HepG2 (cell line): Measurements from ENCODE around the gene PSMC3IP. TPM values are rescaled to one million over a fixed set of nuclear protein-coding genes. Genes with fewer than 3 reads are reported as not detected.

Experiments used
- HCFC1 ChIP-seq: fragments of 150-350 bp; IDR thresholded peaks from 2 replicates; pipeline ENCODE4 v1.6.1; 2014; ENCODE audit warnings: low read depth, low read length
- HMG20A ChIP-seq: IDR thresholded peaks from 2 replicates; pipeline ENCODE4 v1.6.1; 2016; ENCODE audit warnings: borderline replicate concordance
- HNF4G ChIP-seq, 2 experiments: sonication (generic) in 1 of 2; formaldehyde crosslinking in 1 of 2; IDR thresholded peaks; 2 replicates each; pipeline versions ENCODE4 v1.4.0 to v1.6.1; 2011 to 2020; ENCODE audit warnings: borderline replicate concordance in 2 of 2, low read depth in 2 of 2, mild to moderate bottlenecking in 2 of 2, low read length in 1 of 2, missing genetic modification reagents in 1 of 2, moderate library complexity in 1 of 2
- ISX ChIP-seq: sonication (generic); formaldehyde crosslinking; conservative IDR thresholded peaks from 2 replicates; pipeline ENCODE4 v1.5.0; 2020; ENCODE audit warnings: missing genetic modification reagents
- MAFG ChIP-seq: sonication (generic); formaldehyde crosslinking; IDR thresholded peaks from 2 replicates; pipeline ENCODE4 v1.5.1; 2020; ENCODE audit warnings: mild to moderate bottlenecking, missing genetic modification reagents
- MEF2D ChIP-seq: sonication (generic); formaldehyde crosslinking; IDR thresholded peaks from 2 replicates; pipeline ENCODE4 v1.5.1; 2020; ENCODE audit warnings: mild to moderate bottlenecking, missing genetic modification reagents
- PCBP1 ChIP-seq: fragments of 200-400 bp; formaldehyde crosslinking; IDR thresholded peaks from 2 replicates; pipeline ENCODE4 v1.6.1; 2017; ENCODE audit warnings: mild to moderate bottlenecking, low read depth, low read length, borderline replicate concordance
- PRDM15 ChIP-seq: sonication (generic); formaldehyde crosslinking; IDR thresholded peaks from 2 replicates; pipeline ENCODE4 v1.4.0; 2020; ENCODE audit warnings: missing genetic modification reagents
- RFX3 ChIP-seq: IDR thresholded peaks from 2 replicates; pipeline ENCODE4 v1.6.1; 2016; ENCODE audit warnings: missing biosample characterization, missing genetic modification reagents
- SRY ChIP-seq: sonication (generic); formaldehyde crosslinking; IDR thresholded peaks from 2 replicates; pipeline ENCODE4 v1.8.0; 2022; ENCODE audit warnings: mild to moderate bottlenecking, missing genetic modification reagents
- ZBTB38 ChIP-seq: sonication (generic); formaldehyde crosslinking; IDR thresholded peaks from 2 replicates; pipeline ENCODE4 v1.5.1; 2020; ENCODE audit warnings: mild to moderate bottlenecking, missing genetic modification reagents
- ZFP90 ChIP-seq: sonication (generic); formaldehyde crosslinking; IDR thresholded peaks from 2 replicates; pipeline ENCODE4 v1.8.0; 2022; ENCODE audit warnings: missing genetic modification reagents, mild to moderate bottlenecking, inconsistent platforms, borderline replicate concordance
- ZFP91 ChIP-seq: sonication (generic); formaldehyde crosslinking; IDR thresholded peaks from 2 replicates; pipeline ENCODE4 v1.9.0; 2022; ENCODE audit warnings: missing genetic modification reagents, mild to moderate bottlenecking, borderline replicate concordance
- ZNF224 ChIP-seq: sonication (generic); formaldehyde crosslinking; IDR thresholded peaks from 2 replicates; pipeline ENCODE4 v1.5.0; 2020; ENCODE audit warnings: mild to moderate bottlenecking, missing genetic modification reagents
- ZNF280D ChIP-seq: sonication (generic); formaldehyde crosslinking; IDR thresholded peaks from 2 replicates; pipeline ENCODE4 v1.5.1; 2020; ENCODE audit warnings: mild to moderate bottlenecking, missing genetic modification reagents
- ZNF501 ChIP-seq: sonication (generic); formaldehyde crosslinking; IDR thresholded peaks from 2 replicates; pipeline ENCODE4 v1.5.1; 2020; ENCODE audit warnings: mild to moderate bottlenecking, moderate library complexity, missing genetic modification reagents
- polyA plus RNA-seq, 8 experiments: library from polyadenylated mRNA; depleted of rRNA in 3 of 8; stranded (reverse) in 7 of 8; unstranded in 1 of 8; fragments of >200 nt; fragmentation: Illumina TruSeq in 4 of 8; extraction: Trizol in 4 of 8; gene quantifications; 2 replicates each; pipeline versions ENCODE4 v1.2.1 to v1.2.3, GENCODE V29; 2011 to 2016; ENCODE audit warnings: low read depth in 4 of 8, missing spikeins in 1 of 8, mixed read lengths in 1 of 8; ENCODE audit not compliant: insufficient read depth in 1 of 8
- total RNA-seq, 5 experiments: library from RNA; depleted of rRNA; stranded (reverse); fragments of >200 nt; fragmentation: Illumina TruSeq; extraction: Trizol; gene quantifications; 2 replicates each; pipeline ENCODE4 v1.2.3, GENCODE V29; 2016; ENCODE audit warnings: low read depth in 1 of 5
- TF ChIP-seq, protein P1 (sequence below): sonication (generic); formaldehyde crosslinking; IDR thresholded peaks from 2 replicates; pipeline ENCODE4 v1.8.0; 2022; ENCODE audit warnings: mild to moderate bottlenecking, missing genetic modification reagents, moderate library complexity
- TF ChIP-seq, protein P2 (sequence below): sonication (generic); formaldehyde crosslinking; IDR thresholded peaks from 2 replicates; pipeline ENCODE4 v1.5.0; 2020; ENCODE audit warnings: missing genetic modification reagents

Gene PSMC3IP
- total and polyA plus RNA-seq, 2 of the 13 experiments (the other 11 are each of a cell fraction or from before 2014, with no cell fraction given) = 6.5 to 22.4 TPM

DNA sequence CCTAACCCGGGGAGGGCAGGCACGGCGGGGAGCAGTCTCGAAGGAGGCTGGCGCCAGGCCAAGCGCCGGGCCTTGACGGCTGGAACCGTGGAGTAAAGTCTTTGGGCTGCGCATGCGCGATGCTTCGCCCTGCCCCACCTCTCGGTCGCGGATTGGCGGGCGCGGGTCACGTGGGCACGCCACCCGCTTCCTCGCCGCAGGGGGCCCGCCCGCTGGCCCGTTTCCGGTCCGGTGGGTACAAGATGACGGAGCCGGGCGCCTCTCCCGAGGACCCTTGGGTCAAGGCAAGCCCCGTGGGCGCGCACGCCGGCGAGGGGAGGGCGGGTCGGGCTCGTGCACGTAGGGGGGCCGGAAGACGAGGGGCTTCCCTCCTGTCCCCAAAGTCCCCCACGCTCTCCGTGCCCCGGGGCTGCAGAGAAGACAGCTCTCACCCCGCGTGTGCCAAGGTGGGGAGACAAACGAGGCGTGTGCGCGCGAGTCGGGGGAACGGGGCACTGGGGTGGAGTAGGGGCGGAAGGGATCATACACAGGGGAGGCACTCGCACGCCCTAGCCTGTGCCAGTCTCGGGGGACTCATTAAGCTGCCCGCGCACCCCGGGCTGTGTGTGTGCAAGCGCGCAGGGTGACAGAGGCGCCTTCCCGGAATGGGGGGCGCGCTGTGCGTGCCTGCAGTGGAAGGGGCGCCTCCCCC, 10.5 kb downstream of the PSMC3IP start, which contains the start of gene MLX (continued):
- no peak for TF ChIP-seq ZNF280D
- peak; percentile 93 for TF ChIP-seq ZNF501 (CRISPR knock-in tag)
- TF ChIP-seq PRDM15 (CRISPR knock-in tag) = 0 out of 2 replicates have a peak, but pooled peaks have one; percentile 30
- TF ChIP-seq, protein P1, sequence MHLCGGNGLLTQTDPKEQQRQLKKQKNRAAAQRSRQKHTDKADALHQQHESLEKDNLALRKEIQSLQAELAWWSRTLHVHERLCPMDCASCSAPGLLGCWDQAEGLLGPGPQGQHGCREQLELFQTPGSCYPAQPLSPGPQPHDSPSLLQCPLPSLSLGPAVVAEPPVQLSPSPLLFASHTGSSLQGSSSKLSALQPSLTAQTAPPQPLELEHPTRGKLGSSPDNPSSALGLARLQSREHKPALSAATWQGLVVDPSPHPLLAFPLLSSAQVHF (CRISPR knock-in tag) = peak; percentile 90
- 0 out of 2 replicates have a peak, but pooled peaks have one; percentile 82 for TF ChIP-seq SRY (CRISPR knock-in tag)
- TF ChIP-seq MAFG (CRISPR knock-in tag) = no peak
- TF ChIP-seq ZBTB38 (CRISPR knock-in tag) = no peak; the same call in 1 of the 2 replicates
- 0 out of 2 replicates have a peak, but pooled peaks have one; percentile 55 for TF ChIP-seq ZNF224
- no peak for TF ChIP-seq HCFC1
- no peak for TF ChIP-seq HMG20A (CRISPR knock-in tag)
- TF ChIP-seq ISX = peak; percentile 81; the same call in 1 of the 2 replicates
- TF ChIP-seq ZFP90 (CRISPR knock-in tag) = peak; percentile 78
- TF ChIP-seq HNF4G (IDR thresholded peaks at IDR 0.05; ENCODE audit: borderline replicate concordance, low read depth, low read length) = peak; percentile 53; the same call in 1 of the 2 replicates
- no peak; the same call in 1 of the 2 replicates for TF ChIP-seq HNF4G (CRISPR knock-in tag; IDR thresholded peaks at IDR 0.05; ENCODE audit: borderline replicate concordance, low read depth)
- TF ChIP-seq, protein P2, sequence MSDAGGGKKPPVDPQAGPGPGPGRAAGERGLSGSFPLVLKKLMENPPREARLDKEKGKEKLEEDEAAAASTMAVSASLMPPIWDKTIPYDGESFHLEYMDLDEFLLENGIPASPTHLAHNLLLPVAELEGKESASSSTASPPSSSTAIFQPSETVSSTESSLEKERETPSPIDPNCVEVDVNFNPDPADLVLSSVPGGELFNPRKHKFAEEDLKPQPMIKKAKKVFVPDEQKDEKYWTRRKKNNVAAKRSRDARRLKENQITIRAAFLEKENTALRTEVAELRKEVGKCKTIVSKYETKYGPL (CRISPR knock-in tag) = peak; percentile 24; the same call in 1 of the 2 replicates
- TF ChIP-seq PCBP1 = no peak
- TF ChIP-seq MEF2D (CRISPR knock-in tag) = no peak; the same call in 1 of the 2 replicates
- no peak for TF ChIP-seq RFX3
- peak; percentile 92 for TF ChIP-seq ZFP91 (CRISPR knock-in tag)
